HG03521 (cell line): ENCODE measurements around the gene IFT80.

Experiments
- ATAC-seq: cut with Tn5 transposase; IDR thresholded peaks from one replicate; pipeline ENCODE4 v1.9.1; 2021; ENCODE audit warnings: mild to moderate bottlenecking, moderate library complexity; ENCODE audit not compliant: unreplicated experiment

IFT80 gene

DNA sequence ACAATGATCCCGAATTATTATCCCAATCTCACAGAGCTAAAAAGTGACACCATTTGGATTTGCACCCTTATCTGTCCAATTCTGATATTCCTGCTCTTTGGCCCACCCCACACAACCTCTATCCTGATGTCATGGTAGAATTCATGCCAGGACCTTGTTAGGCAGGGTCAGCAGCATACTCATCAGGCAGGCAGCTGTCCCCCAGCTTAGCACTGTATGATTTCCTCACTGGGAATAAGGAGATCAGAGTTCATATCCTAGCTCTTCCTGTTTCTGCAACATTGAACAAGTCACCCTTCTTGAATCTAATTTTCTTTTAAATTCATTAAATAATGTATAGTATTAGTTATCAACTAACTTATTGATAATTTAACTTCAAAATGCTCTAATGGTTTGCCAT, 185.8 kb downstream of the IFT80 start:
- no peak for ATAC-seq

DNA sequence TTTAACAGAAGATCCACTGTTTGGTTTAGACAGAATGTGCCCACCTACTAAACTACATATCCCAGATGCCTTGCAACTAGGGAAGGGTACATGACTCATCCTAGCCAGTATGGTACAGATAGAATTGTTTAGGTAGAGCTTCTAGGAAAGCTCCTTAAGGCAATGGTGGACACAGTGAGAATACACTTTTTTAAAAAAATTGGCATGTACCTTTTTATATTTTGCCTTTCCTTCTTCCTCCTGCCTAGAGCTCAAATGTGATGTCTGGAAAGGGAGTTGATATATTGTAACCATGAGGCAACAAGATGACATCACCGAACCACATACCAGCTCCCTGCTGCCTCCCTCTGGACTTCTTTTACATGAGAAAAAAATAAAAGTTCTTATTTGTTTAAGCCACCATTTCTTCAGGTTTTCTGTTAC, 188.2 kb downstream of the IFT80 start:
- no peak for ATAC-seq

DNA sequence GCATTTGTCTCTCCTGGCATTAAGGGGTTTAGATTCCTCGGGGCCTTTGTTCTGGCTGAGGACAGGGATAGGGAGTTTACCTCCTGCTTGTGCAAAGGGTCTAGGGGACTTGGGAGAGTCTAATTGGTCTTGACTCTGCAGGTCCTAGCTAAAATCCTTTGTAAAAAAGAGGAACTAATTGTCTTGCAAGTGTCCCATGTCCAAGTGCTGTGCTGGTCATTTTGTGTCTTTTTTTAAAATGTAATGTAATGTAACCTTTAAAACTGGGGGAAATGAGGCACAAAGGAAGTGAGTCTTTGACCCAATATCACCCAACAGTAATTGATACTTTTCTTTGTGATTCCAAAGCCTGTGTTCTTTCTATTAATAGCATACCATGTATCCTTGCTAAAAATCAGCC, 188.7 kb downstream of the IFT80 start:
- ATAC-seq = no peak
